NT2/D1 (cell line): ENCODE measurements around the gene KREMEN2.

ENCODE experiments used
- SUZ12 ChIP-seq: IDR thresholded peaks from 2 replicates; pipeline ENCODE4 v1.6.1; 2011; ENCODE audit not compliant: insufficient read length, insufficient read depth; ENCODE audit errors: extremely low read depth
- YY1 ChIP-seq: IDR thresholded peaks from 2 replicates; pipeline ENCODE4 v1.6.1; 2011; ENCODE audit not compliant: insufficient read length, insufficient read depth

- TF ChIP-seq SUZ12 (no peak), YY1 (no peak)
These were observed 9.7 kb downstream of the KREMEN2 start for GRCh38 chr16:2973605-2974318.
